ENCODE results near the gene STMN3. TPM values are rescaled to one million over a fixed set of nuclear protein-coding genes. Genes with fewer than 3 reads are reported as not detected.

STMN3 gene
- total RNA-seq, 4 donors from 2014 or later = 9.2 to 30.5 (median 20.9) TPM

DNA sequence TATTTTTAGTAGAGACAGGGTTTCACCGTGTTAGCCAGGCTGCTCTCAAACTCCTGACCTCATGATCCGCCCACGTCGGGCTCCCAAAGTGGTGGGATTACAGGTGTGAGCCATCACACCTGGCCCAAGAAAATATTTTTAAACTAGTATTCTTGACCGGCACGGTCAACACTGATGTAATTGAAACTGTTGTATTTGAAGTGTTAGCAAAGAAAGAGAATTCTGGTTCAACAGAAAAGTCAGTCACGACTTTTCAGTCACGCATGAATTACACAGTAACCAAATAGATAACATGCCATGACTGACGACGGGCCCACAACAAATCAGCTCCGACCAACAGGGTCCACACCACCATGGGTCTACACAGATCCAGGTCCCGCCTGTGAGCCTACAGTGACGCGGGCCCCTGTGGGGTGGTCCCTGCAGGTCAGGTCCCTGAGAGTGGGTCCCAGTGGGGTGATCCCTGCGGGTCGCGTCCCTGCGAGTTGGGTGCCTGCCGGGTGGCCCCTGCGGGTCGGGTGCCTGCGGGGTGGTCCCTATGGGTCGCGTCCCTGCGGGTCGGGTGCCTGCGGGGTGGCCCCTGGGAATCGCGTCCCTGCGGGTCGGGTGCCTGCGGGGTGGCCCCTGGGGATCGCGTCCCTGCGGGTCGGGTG, 27.3 kb downstream of the STMN3 start:
- Histone ChIP-seq H3K27me3 (no peaks in the 10 kb centered on the region), H3K36me3 (no peaks in the 10 kb centered on the region), H3K9me3 (no peaks in the 10 kb centered on the region), H3K4me1 (peaks cover 0 to 7% of the 10 kb centered on the region in 2 donors), H3K27ac (peak overlapping the region; percentile 98 to 99), H3K4me3 (peak overlapping the region; percentile 58 to 65)
- TF ChIP-seq, protein P1, sequence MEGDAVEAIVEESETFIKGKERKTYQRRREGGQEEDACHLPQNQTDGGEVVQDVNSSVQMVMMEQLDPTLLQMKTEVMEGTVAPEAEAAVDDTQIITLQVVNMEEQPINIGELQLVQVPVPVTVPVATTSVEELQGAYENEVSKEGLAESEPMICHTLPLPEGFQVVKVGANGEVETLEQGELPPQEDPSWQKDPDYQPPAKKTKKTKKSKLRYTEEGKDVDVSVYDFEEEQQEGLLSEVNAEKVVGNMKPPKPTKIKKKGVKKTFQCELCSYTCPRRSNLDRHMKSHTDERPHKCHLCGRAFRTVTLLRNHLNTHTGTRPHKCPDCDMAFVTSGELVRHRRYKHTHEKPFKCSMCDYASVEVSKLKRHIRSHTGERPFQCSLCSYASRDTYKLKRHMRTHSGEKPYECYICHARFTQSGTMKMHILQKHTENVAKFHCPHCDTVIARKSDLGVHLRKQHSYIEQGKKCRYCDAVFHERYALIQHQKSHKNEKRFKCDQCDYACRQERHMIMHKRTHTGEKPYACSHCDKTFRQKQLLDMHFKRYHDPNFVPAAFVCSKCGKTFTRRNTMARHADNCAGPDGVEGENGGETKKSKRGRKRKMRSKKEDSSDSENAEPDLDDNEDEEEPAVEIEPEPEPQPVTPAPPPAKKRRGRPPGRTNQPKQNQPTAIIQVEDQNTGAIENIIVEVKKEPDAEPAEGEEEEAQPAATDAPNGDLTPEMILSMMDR (IDR thresholded peaks at IDR 0.05) = no peak
- TF ChIP-seq POLR2A (IDR thresholded peaks at IDR 0.05) = no peak
- intact Hi-C loops (cut with DNase I; ENCODE audit: low total_unique reads) = no loop called here
- DNase-seq = peak in 1 of 2 donors; percentile 36

DNA sequence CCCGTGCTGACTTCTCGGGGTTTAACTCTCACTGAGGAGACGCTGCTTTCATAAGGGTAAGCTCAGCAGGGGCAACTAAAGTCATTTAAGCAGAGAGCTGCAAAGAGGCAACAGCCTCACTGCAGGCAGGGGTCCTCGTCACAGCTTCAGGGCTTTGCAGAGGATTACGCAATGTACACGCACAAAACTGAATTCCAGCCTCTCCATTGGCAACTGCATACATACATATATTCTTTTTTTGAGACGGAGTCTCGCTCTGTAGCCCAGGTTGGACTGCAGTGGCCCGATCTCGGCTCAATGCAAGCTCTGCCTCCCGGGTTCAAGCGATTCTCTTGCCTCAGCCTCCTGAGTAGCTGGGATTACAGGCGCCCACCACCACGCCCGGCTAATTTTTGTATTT, 28.7 kb downstream of the STMN3 start:
- H3K27me3 ChIP-seq = no peaks in the 10 kb centered on the region
- intact Hi-C loops (cut with DNase I; ENCODE audit: low total_unique reads) = no loop called here
- peaks cover 0 to 7% of the 10 kb centered on the region in 2 donors for H3K4me1 ChIP-seq
- no peak overlapping the region for H3K27ac ChIP-seq
- H3K4me3 ChIP-seq = no peak overlapping the region
- H3K9me3 ChIP-seq = no peaks in the 10 kb centered on the region
- no peaks in the 10 kb centered on the region for H3K36me3 ChIP-seq
- TF ChIP-seq, protein P1 (IDR thresholded peaks at IDR 0.05) = no peak
- no peak for TF ChIP-seq POLR2A (IDR thresholded peaks at IDR 0.05)
- no peak for DNase-seq

DNA sequence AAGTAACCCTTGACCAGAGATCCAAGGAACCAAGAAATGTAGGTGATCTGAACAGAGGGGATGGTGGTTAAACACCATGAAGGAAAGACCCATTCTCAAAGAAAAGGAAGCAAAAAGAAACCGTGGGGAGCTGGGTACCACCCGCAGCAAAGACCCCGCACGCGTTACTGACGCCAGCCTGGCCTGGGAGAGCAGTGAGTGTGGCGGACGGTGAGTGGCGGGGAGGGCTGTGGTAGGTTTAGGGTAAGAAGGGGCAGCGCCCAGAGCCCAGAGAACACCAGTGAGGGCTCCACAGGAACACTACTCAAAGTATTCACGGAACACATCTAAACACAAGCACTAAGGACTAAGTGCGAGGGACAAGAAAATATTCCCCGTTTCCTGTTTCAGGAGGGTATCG, 30.5 kb downstream of the STMN3 start:
- Histone ChIP-seq H3K36me3 (no peaks in the 10 kb centered on the region), H3K4me1 (no peaks in the 10 kb centered on the region), H3K9me3 (no peaks in the 10 kb centered on the region), H3K4me3 (no peak overlapping the region), H3K27ac (no peak overlapping the region), H3K27me3 (no peaks in the 10 kb centered on the region)
- intact Hi-C loops (cut with DNase I; ENCODE audit: low total_unique reads) = no loop called here
- DNase-seq = no peak
- TF ChIP-seq, protein P1 (IDR thresholded peaks at IDR 0.05) = no peak
- TF ChIP-seq POLR2A (IDR thresholded peaks at IDR 0.05) = no peak

DNA sequence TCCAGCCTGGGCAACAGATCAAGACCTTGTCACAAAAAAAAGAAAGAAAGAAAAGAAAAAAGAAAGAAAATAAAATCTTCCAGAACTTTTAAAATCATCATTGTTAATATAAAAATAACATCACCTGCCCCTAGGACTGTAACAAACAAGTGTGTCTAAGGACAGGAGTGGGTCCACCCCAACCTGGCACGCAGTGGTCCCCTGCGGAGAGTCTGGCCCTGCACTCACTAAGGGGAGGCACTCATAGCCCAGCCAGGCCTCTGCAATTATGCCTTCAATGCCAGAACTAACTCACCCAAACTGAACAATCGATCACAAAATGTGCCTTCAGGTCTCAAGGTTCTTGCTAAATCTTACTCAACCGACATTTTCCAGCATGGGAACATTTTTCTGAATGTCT, 31.1 kb downstream of the STMN3 start:
- no peaks in the 10 kb centered on the region for H3K27me3 ChIP-seq
- H3K27ac ChIP-seq = no peak overlapping the region
- H3K9me3 ChIP-seq = no peaks in the 10 kb centered on the region
- intact Hi-C loops (cut with DNase I; ENCODE audit: low total_unique reads) = no loop called here
- H3K36me3 ChIP-seq = no peaks in the 10 kb centered on the region
- H3K4me1 ChIP-seq = no peaks in the 10 kb centered on the region
- no peak for TF ChIP-seq POLR2A (IDR thresholded peaks at IDR 0.05)
- TF ChIP-seq, protein P1 (IDR thresholded peaks at IDR 0.05) = no peak
- H3K4me3 ChIP-seq = no peak overlapping the region
- no peak for DNase-seq

DNA sequence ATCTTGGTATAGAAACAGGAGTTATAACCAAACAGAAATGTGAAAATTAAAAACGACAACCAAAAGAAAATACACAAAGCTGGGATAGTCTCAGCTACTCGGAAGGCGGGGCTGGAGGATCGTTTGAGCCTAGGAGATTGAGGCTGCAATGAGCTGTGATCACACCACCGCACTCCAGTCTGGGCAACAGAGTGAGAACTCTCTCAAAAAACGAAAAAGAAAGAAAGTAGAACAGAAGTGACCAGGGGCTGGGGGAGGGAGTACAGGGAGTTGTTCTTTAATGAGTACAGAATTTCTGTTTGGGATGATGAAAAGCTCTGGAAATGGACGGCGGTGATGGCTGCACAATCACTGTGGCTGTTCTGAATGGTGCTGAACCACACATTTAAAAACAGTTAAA, 32.2 kb downstream of the STMN3 start:
- H3K36me3 ChIP-seq = no peaks in the 10 kb centered on the region
- TF ChIP-seq, protein P1 (IDR thresholded peaks at IDR 0.05) = no peak
- no peak for TF ChIP-seq POLR2A (IDR thresholded peaks at IDR 0.05)
- no peaks in the 10 kb centered on the region for H3K27me3 ChIP-seq
- no peaks in the 10 kb centered on the region for H3K4me1 ChIP-seq
- H3K9me3 ChIP-seq = no peaks in the 10 kb centered on the region
- no peak overlapping the region for H3K4me3 ChIP-seq
- no peak overlapping the region for H3K27ac ChIP-seq
- DNase-seq = no peak
- intact Hi-C loops (cut with DNase I; ENCODE audit: low total_unique reads) = no loop called here

Measured in uterus (tissue), 4 donors.